ENCODE measurements around the gene TGFA. TPM values are rescaled to one million over a fixed set of nuclear protein-coding genes. Genes with fewer than 3 reads are reported as not detected.

The TGFA gene
- total RNA-seq, 2 donors from 2014 or later, result 2.0 to 3.2 TPM

- peak; percentile 49 for DNase-seq
- no peak for TF ChIP-seq CTCF (conservative IDR thresholded peaks at IDR 0.05)
- Mint-ChIP-seq H3K4me1 (peaks cover 29% of the 10 kb centered on the region), H3K36me3 (ENCODE audit: low read depth) (no peaks in the 10 kb centered on the region), H3K4me3 (no peak overlapping the region), H3K9me3 (no peaks in the 10 kb centered on the region), H3K27me3 (ENCODE audit: insufficient read depth) (peaks cover 27% of the 10 kb centered on the region), H3K27ac (no peak overlapping the region)
- Histone ChIP-seq H3K9me3 (ENCODE audit: control insufficient read depth, low read length) (no peaks in the 10 kb centered on the region), H3K27ac (ENCODE audit: low read depth, low read length) (no peak overlapping the region), H3K27me3 (ENCODE audit: control insufficient read depth, insufficient read depth, low read length, poor library complexity, severe bottlenecking) (peaks cover 32% of the 10 kb centered on the region), H3K9ac (ENCODE audit: extremely low read depth, low read length, poor library complexity, severe bottlenecking) (no peak overlapping the region), H3K4me3 (ENCODE audit: low read length) (no peak overlapping the region), H3K4me1 (ENCODE audit: control insufficient read depth, insufficient read depth, low read length) (peaks cover 10% of the 10 kb centered on the region), H3K36me3 (ENCODE audit: control insufficient read depth, insufficient read depth, low read length) (no peaks in the 10 kb centered on the region)
- WGBS, 2 experiments (ENCODE audit: insufficient coverage in 1 of 2, insufficient read length in 1 of 2), result 78 to 87% methylated on average over 4 to 6 of the region's 6 CpGs
Measured at GRCh38 chr2:70557171-70557838, 3.7 kb upstream of the TGFA start.

- WGBS, 2 experiments (ENCODE audit: insufficient coverage in 1 of 2, insufficient read length in 1 of 2), result 95 to 100% methylated on average over 1 to 2 of the region's 2 CpGs
- Mint-ChIP-seq H3K4me3 (no peak overlapping the region), H3K36me3 (ENCODE audit: low read depth) (no peaks in the 10 kb centered on the region), H3K4me1 (peaks cover 29% of the 10 kb centered on the region), H3K9me3 (no peaks in the 10 kb centered on the region), H3K27me3 (ENCODE audit: insufficient read depth) (peaks cover 34% of the 10 kb centered on the region), H3K27ac (no peak overlapping the region)
- no peaks in the 10 kb centered on the region for H3K36me3 ChIP-seq (ENCODE audit: control insufficient read depth, insufficient read depth, low read length)
- no peaks in the 10 kb centered on the region for H3K9me3 ChIP-seq (ENCODE audit: control insufficient read depth, low read length)
- peaks cover 39% of the 10 kb centered on the region for H3K27me3 ChIP-seq (ENCODE audit: control insufficient read depth, insufficient read depth, low read length, poor library complexity, severe bottlenecking)
- H3K4me1 ChIP-seq (ENCODE audit: control insufficient read depth, insufficient read depth, low read length), result peaks cover 10% of the 10 kb centered on the region
- no peak overlapping the region for H3K4me3 ChIP-seq (ENCODE audit: low read length)
- no peak overlapping the region for H3K27ac ChIP-seq (ENCODE audit: low read depth, low read length)
- H3K9ac ChIP-seq (ENCODE audit: extremely low read depth, low read length, poor library complexity, severe bottlenecking), result no peak overlapping the region
- no peak for DNase-seq
- no peak for TF ChIP-seq CTCF (conservative IDR thresholded peaks at IDR 0.05)
Measured at GRCh38 chr2:70556608-70557007, 3.0 kb upstream of the TGFA start.

GRCh38 chr2:70554338-70554892, 789 bp upstream of the TGFA start:
- 28 to 42% methylated on average over 11 to 18 of the region's 18 CpGs for WGBS, 2 experiments (ENCODE audit: insufficient coverage in 1 of 2, insufficient read length in 1 of 2)
- Histone ChIP-seq H3K4me3 (ENCODE audit: low read length) (peak overlapping the region; percentile 84), H3K9me3 (ENCODE audit: control insufficient read depth, low read length) (no peaks in the 10 kb centered on the region), H3K27me3 (ENCODE audit: control insufficient read depth, insufficient read depth, low read length, poor library complexity, severe bottlenecking) (peaks cover 59% of the 10 kb centered on the region), H3K4me1 (ENCODE audit: control insufficient read depth, insufficient read depth, low read length) (peaks cover 10% of the 10 kb centered on the region), H3K27ac (ENCODE audit: low read depth, low read length) (no peak overlapping the region), H3K9ac (ENCODE audit: extremely low read depth, low read length, poor library complexity, severe bottlenecking) (no peak overlapping the region), H3K36me3 (ENCODE audit: control insufficient read depth, insufficient read depth, low read length) (no peaks in the 10 kb centered on the region)
- DNase-seq, result no peak
- Mint-ChIP-seq H3K36me3 (ENCODE audit: low read depth) (no peaks in the 10 kb centered on the region), H3K9me3 (no peaks in the 10 kb centered on the region), H3K4me1 (peaks cover 29% of the 10 kb centered on the region), H3K27ac (no peak overlapping the region), H3K4me3 (peak overlapping the region; percentile 82), H3K27me3 (ENCODE audit: insufficient read depth) (peaks cover 47% of the 10 kb centered on the region)
- TF ChIP-seq CTCF (conservative IDR thresholded peaks at IDR 0.05), result peak; percentile 11
